Upper lobe of left lung (tissue), 4 donors: ENCODE data around the gene ECHDC3.

Experiments
- POLR2A ChIP-seq, 4 donors: fragments of 450-650 bp; IDR thresholded peaks; one replicate each; pipeline ENCODE4 v1.5.1; 2016 to 2017; ENCODE audit warnings: antibody characterized with exemption in 4 of 4, mild to moderate bottlenecking in 2 of 4
- TF ChIP-seq, protein P1 (sequence below), 6 experiments: fragments of 450-650 bp in 4 of 6; fragments of 200-600 bp in 2 of 6; sonication (generic) in 2 of 6; IDR thresholded peaks; one replicate each; pipeline ENCODE4 v1.5.1; 2016 to 2019; ENCODE audit warnings: antibody characterized with exemption in 6 of 6

DNA sequence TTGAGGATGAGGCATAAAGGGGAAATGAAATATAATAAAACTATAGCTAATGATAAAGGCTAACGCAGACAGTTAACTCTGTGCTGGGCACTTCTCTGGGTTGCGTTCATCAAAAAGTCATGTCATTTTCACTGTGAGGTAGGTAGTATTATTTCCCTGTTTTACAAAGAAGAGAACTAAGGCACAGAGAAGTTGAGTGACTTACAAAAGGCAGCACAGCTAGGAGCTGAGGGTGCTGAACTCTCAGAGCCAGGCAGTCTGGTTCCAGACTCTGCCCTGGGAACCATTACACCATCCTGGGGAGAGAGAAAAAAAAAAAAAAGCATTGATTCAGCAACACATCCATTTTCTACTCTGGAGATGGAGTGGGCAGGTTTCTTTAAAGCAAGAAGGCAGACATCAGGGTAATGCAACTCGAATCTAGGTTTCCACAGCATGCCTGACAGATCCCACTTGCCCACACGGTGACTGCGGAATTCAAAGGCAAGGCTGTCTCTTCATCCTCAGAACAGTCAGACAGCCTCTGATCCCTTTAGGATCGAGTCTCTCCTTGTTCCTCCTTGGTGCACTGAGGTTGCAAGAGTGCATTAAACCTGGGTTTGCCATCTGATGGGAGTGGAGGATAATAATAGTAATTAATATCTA, 40.6 kb upstream of the ECHDC3 start:
- TF ChIP-seq, protein P1, sequence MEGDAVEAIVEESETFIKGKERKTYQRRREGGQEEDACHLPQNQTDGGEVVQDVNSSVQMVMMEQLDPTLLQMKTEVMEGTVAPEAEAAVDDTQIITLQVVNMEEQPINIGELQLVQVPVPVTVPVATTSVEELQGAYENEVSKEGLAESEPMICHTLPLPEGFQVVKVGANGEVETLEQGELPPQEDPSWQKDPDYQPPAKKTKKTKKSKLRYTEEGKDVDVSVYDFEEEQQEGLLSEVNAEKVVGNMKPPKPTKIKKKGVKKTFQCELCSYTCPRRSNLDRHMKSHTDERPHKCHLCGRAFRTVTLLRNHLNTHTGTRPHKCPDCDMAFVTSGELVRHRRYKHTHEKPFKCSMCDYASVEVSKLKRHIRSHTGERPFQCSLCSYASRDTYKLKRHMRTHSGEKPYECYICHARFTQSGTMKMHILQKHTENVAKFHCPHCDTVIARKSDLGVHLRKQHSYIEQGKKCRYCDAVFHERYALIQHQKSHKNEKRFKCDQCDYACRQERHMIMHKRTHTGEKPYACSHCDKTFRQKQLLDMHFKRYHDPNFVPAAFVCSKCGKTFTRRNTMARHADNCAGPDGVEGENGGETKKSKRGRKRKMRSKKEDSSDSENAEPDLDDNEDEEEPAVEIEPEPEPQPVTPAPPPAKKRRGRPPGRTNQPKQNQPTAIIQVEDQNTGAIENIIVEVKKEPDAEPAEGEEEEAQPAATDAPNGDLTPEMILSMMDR (IDR thresholded peaks at IDR 0.05), result no peak
- TF ChIP-seq POLR2A (IDR thresholded peaks at IDR 0.05), result no peak
